NOMO-1 (cell line): ENCODE data around the gene CACNB3.
A peak's percentile ranks its signal among the peaks of the same experiment; 100 is the strongest.

Experiments
- DNase-seq, 2 experiments: peaks; one replicate each; lab custom pipeline; 2025; ENCODE audit not compliant: unreplicated experiment in 2 of 2; lab: John Stamatoyannopoulos, UW

Gene CACNB3

DNA sequence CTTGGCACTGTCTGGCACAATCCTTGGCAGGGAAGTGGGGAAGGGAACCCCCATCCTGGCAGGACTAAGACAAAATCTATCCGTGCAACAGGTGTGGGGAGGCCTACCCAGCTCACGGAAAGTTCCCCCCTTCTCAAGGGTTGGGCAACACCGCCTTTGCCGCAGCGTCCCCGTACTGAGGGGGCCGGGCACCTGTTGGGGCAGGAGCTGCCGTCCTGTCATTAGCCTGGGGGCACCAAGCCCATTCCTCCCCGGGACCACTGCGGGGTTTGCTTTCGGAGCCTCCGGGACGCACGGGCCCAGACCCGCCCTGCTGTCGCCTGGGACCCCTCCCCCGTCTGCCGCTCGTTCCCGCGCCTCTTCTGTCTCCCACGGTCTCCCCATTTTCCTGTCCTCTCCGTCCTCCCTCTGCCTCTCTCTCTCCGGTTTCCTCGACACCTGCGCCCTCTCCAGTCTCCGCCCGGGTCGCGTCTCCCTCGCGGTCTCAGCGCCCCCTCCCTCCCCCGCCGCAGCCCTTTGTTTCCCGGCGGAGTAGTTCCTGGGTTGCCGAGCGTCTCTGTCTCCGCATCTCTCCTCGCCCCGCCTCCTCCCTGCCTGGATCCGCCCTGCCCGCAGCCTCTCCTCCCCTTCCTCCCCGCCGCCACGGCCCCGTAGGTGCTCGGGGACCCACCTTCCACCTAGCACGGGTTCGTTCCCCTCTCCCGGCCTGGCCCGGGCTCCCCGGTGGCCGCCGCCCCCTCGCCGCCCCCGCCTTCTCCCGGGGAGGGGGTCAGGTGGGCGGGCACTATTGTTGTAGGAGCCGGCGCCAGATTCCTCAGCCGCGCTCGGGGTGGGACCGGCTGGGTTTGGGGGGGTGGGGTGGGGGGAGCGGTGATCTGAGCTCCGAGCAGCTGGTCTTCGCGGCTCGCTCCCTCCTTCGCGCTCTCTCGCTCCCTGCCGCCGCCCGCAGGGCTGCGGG lies at the start of gene CACNB3:
TSS of gene CACNB3 (plus strand) at position 624 of the 958 bp plus-strand sequence. CDS start 434 bp downstream, outside the sequence.
- DNase-seq = peak; percentile 21 to 34

DNA sequence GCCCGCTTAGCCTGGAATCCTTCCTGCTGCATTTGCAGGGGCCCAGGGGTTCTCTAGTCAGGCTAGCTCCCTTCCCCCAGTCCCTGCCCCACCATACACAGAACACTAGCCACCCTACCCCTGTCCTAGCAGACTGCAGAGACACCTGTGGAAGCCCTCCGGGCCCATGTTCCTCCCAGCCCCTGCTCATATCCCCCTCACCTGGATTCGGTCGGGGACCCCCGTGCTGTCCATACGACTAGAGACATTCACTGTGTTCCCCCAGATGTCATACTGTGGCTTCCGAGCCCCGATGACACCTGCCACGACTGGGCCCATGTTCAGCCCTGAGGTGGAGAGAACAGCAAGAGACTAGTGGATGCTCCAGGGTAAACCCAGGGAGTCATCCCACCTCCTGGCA lies 49.6 kb upstream of the CACNB3 start:
- DNase-seq = no peak

DNA sequence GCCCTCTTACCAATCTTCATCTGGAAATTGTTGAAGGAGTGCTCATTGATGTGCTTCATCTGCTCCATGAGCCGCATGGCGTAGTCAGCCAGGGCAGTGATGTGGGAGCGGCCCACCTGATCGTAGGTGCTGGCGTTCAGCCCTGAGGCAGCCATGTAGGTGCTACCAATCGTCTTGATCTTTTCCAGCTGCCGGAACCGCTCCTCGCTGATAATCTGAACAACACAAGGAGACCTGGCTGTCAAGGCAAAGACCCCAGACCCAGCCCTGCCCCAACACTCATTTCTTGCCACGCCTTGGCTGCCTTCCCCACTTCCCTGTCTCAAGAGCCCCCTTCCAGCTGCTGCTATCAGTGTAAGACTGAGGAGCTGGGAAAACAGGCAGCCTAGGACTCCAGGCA lies 47.5 kb upstream of the CACNB3 start:
- no peak for DNase-seq

DNA sequence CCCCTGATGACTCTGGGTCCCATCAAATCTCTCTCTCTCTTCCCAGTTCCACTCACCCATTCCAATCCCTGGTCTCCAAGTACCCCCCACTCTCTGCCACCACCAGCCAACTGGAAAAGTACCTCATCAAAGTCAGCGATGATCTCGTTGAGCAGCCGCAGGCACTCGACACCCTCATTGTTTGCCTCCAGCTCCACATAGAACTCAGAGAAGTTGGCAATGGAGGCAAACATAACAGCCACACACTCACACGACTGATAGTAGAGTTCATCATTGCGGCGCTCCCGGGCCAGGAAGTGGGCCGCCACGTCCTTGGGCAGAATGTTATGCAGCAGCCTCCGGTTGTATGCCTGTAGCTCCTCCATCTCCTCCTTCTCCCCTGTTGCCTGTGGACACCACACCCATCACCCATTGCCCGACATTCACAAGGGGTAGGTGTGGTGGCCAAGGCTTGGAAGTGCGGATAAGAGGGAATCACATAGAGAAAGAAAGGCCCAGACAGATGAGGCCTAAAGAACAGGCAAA lies 46.6 kb upstream of the CACNB3 start:
- DNase-seq = no peak

DNA sequence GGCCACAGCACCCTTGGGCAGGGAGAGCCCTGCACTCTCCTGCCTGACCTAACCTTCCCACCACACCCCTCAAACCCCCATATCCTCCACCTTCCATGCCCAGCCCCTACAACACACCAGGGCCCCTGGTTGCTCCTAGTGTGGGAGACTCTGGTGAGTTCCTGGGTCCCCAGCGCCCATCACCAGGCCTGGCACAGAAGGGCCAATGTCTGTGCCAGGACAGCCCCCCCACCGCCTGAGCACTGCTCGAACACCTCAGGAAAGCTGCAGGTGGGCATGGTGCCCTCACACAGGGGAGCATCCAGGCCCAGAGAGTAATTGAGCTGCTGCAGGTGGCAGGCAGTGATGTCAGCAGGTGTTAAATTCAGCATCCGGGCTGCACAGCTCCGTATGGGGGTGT lies 44.6 kb upstream of the CACNB3 start:
- no peak for DNase-seq

DNA sequence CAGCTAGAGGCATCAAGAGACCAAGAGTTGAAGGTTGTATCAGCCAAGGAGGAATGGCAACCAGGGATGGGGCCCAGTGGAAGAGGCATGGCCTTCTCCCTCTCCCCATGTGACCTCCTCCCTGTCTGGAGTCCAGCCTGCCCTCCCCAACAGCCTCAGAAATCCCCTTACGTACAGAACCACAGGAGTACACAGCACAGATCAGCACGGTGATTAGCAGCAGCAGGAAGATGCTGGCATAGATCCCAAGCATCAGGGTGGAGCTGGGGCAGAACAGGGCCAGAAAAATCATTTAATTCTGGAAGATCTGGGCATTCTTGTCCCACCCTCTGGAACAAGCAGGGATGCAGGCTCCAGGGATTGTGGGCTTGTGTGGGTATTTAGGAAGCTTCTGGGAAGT lies 43.8 kb upstream of the CACNB3 start:
- no peak for DNase-seq

DNA sequence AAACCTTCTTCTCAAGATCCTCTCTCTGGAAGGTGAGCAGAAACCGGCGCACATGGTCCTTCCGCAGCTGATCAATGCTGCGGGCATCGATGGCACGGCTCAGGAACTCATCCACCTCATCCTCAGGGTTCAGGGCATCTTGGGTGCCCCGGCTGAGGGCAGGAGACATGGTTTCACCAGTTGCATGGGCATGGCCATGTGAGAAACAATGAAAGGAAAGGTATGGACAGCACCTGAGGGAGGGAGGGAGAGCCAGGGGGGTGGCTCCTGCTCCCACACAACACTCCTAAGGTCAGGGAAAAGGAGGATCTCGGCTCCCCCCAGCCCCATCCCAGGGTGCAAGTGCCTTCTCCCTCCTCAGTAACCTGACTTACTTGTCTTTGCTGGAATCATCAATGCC lies 43.0 kb upstream of the CACNB3 start:
- no peak for DNase-seq

DNA sequence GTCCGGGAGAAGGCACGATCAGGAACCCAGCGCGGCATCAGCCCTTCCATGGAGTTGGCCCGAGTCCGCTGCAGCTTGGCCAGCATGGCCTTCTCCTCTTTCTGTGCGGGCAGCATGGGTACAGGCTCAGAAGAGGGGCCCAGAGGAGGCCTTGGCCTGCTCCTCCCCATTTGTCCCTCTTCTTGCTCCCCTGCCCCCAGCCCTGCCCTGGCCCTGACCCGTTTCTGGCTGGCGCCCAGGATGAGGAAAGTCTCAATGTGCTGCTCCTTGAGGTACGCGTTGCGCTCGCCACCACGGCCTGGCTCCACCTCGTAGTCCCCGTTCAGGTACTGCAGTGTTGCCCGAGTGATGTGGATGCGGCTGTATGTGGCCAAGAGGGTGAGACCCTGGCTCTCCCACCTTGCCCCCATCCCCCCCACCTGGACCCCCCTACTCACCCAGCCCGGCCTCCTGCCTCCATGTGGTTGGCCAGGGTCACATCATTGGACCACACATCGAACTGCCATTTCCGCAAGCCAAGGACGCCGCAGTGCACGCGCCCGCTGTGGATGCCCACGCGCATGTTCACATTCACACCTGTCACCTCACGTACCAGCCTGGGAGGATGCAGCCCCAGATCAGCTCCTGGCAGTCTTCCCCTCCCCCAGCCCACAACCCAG lies 42.2 kb upstream of the CACNB3 start:
- no peak for DNase-seq

DNA sequence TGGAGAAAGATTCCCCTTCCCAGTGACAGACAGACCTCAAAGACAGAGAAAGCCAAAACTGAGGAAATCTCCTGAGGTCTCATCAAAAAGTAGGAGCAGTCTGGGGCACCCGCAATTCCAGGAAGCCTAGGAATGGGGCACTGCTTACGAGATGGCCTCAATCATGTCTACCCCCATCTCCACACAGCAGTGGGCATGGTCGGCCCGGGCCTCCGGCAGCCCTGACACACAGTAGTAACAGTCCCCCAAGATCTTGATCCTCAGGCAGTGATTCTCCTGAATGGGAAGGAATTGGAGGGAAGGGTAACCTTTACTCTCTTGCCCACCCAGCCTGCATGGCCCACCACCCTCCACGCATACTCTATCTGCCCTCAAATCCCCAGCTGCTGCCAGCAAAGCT lies 41.3 kb upstream of the CACNB3 start:
- no peak for DNase-seq

DNA sequence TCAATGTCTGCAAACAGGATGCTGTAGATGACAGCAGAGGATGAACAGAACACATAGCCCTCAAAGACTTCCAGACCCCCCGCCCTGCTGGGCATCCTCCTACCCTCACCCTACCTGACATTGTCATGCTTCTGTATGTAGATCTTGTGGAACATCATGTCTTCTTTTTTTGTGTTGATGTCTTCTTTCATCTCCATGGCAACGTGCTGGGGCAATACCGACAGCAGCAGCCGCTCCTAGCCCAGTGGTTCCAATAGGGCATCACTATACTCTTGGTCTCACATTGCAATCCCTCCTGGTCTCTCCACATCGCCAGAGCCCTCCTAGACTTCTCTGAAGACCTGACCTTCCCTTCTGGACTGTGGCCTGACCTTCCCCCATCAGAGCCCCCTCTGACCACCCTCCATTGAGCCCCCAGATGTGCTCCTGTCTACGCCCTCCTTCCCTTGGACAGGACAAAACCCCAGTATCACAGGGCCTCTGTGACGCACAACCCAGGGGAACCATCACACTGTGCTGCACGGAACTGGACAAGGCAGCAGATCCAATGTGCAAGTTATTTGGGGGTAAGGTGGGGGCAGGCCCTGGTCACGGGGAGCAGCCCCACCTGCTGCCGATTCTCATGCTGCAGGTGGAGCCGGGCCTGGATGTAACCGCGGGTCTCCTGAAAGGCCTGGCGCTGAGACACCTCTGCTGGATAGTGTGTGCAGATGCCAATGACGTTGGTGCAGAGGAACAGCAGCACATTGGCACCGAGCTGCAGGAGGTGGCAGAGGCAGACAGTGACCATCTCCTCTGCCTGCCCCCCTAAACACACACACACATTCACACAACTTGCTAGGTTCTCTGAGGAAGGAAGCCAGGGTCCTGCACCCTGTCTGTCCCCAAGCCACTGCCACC lies 40.5 kb upstream of the CACNB3 start:
- no peak for DNase-seq

DNA sequence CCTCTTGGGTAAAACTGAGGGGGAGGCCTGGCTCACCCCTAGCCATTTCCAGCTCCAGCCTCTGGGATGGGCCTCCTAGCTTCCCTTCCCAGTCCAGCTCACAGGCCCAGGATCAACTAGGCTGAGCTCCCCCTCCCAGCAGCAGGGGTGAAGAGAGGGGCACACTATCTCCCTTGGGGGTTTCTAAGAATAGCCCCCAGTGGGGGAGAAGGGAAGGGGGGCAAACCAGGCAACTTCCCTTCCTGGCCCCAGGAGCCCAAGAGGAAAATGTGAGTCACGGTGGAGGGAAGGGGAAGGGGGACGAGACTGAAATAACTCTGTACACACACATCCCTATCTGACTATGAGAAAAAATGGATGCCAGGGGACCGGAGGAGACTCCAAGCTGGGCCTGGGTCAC lies 38.4 kb upstream of the CACNB3 start:
- DNase-seq = peak; percentile 32 to 41

DNA sequence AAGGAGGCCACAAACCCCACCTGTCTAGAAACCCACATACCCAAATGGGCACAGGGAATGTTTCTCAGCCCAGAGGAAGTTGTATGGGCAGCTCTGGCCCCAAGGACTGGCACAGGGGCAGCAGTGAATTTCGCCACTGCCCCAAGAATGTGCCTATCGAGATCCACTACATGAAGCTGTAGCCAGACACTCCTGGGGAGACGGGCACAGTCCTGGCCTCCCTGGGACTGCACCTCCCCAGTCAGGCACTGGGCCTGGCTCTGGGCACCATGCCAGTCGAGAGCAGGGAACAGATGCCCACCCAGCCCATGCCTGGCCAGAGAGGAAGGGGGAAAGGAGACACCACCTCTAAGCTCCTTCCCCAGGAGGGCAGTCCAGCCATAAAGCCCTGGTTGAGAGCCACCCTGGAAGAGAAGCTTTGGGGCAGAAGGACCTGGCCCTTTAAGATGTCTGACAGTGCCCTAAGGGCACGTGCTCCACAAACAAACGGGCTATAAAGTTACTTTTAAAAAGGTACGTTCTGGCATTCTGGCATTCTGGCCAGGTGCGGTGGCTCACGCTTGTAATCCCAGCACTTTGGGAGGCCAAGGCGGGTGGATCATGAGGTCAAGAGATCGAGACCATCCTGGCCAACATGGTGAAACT lies 37.8 kb upstream of the CACNB3 start:
- no peak for DNase-seq

DNA sequence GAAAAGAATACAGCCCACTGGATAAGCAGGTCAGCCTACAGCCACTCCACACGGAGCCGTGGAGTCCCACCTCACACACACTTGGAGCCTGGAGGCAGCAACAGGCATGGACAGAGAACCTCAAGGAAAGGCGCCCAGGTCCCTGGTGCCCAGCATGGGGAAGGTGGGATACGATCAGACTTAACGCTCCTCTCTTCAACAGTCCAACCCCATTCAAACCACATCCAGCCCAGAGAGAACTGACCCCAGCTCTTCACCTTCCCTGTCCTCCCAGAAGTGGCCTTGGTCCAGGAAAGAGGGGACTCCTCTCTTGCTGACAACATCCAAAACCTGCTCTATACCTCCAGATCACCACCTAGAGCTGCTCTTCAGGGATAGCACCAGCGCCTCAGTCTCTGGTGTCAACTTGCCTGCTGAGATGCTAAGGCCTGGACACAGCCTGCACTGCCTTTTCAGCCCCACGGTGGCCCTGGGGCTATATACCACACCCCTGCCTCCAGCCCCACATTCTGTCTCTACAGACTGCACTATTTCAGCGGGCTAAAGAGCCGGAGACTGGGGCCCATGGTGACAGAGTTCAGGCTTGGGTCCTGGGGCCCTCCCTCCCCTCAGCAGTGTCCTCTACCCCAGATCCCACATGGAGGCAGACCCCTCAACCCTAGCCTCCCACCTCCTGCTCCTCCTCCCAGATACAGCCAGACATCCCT lies 36.4 kb upstream of the CACNB3 start:
- DNase-seq = no peak

DNA sequence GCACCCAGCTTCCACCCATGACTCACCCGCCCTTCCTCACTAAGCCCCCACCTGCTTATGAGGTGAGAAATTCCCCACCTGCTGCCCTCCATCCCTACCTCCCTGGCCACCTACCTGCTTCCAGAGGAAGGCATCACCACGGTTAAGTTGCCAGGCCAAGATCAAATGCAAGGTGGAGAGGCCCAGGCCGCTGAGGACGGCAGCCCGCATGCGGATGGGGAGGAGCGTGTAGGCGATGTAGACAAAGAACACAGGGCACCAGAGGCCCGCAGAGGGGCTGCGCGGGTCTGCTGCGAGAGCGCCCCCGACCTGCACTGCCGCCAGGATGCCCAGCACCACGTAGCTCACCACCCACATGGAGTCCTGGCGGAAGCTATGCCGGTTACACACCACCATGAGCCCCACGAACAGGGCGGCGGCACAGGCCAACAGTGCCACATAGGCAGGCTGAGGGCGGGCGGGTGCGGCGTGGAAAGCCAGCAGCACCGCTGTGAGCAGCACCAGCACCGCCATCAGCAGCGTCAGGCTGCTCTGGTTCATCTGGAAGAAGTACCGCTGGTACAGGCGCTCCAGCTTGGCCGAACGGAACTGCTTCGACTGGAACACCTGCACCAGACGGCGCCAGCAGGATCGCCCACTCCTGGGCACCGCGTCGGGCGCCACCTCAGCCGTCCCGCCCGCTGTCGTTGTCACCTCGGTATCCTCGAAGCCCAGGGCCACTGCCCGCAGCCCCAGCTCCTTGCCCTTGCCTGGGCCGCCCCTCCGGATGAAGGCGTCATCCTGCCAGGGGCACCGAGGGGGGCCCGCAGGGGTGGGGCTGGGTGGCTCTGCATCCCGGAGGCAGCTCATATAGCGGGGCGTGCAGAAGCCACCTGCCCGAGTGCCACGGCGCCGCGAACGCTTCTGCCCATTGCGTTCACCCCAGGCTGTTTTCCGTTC lies 35.6 kb upstream of the CACNB3 start:
- no peak for DNase-seq

DNA sequence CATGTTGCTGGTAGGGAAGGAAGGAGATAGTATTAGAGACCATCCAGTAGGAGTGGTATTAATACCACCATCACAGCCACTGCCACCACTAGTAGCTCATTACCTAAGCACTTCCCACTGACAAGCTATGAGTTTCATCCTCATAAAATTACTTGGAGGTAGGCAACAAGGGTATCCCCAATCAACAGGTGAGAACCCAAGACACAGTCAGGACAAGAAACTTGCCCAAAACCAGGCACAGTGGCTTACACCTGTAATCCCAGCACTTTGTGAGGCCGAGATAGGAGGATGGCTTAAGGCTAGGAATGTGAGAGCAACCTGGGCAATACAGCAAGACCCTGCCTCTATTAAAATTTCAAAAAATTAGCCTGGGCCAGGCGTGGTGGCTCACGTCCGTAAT lies 34.9 kb upstream of the CACNB3 start:
- DNase-seq = no peak

DNA sequence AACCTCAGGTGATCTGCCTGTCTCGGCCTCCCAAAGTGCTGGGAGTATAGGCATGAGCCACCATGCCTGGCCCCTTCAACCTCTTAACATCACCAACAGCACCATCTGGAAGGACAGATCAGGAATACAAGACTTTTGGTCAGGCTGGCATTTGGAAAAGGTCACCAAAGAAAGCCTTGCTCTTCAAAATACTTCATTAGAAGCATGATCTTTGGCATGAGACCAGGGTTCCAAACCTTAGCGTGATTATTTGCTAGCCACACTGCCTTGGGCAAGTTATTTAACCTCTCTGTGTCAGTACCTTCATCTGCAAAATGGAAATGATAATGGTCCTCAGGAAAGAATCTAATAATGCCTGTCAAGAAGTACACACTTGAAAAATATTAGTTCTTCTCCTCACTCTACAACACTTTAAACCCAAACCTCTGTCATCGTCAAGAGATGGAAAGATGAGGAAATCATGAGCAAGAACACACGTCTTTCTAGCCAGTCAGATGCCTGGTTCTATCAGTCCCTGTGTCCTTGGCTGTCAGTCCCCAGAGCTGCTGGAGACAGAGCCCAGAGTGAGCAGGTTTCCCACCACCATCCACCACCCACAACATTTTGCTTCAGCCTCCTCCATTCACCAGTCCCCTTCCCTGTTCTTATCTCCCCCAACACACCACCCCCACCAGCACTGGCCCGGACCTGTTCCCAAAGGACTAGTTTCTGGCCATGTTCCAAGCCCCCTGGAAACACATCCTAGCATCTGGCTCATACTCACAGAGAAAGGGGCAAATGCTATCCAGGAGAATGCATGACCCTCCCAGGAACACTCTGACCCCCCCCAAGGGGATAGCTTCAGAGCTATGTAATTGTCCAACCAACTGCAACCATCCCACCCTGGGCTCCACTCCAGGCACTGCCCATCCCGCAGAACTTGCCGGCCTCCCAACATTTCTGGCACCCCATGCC lies 31.4 kb upstream of the CACNB3 start:
- DNase-seq = no peak

DNA sequence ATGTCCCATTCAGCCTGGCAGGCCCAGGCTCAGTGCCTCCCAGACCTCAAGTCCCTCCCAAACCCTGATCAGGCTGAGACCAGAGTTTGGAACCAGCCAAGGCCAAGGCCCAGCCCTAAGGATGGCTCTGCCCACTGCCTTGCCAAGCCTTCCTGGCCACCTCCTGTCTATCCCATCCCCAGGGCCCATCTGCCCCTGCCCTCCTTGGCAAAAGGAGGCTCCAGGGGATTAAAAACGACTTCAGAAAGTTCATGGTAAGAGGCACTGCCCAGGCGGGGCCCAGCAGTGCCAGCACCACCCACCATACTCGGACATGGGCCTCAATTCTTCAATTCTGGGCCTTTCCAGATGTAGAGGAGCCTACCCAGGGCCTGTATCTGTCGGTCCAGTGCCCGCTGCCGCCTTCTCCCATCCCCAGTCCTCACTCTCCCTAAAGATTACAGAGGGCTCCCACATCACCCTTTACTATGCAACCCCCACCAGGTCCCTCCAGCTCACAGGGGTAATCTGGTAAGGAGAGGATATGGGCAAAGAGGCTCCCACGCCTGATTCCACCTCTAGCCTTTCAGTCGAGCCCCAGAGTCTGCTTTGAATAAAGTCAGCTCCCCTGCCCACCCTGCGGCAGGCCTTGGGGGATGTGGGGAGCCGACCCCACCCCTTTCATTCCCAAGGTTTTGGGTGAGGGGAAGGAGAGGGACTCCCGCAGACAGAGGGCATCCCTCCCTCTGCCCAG lies 30.3 kb upstream of the CACNB3 start:
- DNase-seq = no peak
